ENCODE results near the gene HAGH. TPM values are rescaled to one million over a fixed set of nuclear protein-coding genes. Genes with fewer than 3 reads are reported as not detected.

HAGH gene
- total and polyA plus RNA-seq, 10 of the 15 experiments (the other 5 are each of a cell fraction or from before 2014, with no cell fraction given), result 2.0 to 50.1 (median 22.4) TPM

- RAD21 ChIA-PET (ENCODE audit: unreplicated experiment), result no interaction called here
- WGBS (ENCODE audit: insufficient coverage, insufficient replicate concordance, low lambda C conversion rate, missing lambda C conversion rate), result 94% methylated on average over 33 of the region's 33 CpGs
- POLR2A ChIA-PET, result no interaction called here
Observed at GRCh38 chr16:1792836-1793577, 33.6 kb downstream of the HAGH start.

GRCh38 chr16:1791943-1792812 lies 34.4 kb downstream of the HAGH start:
- H3K4me2 ChIP-seq (ENCODE audit: control insufficient read depth, insufficient read depth), result no peak overlapping the region
- SMC1A ChIA-PET (ENCODE audit: uncharacterized antibody, unreplicated experiment), result no interaction called here
- H3K79me2 ChIP-seq (ENCODE audit: control insufficient read depth, insufficient read depth, low read length), result no peaks in the 10 kb centered on the region; the same call in 1 of the 2 replicates
- ATAC-seq (no peak), DNase-seq (ENCODE audit: low read depth, low spot score) (no peak), FAIRE-seq (no peak)
- H3K4me3 ChIP-seq, result no peak overlapping the region
- H2AFZ ChIP-seq (ENCODE audit: control insufficient read depth, low read depth, low read length), result no peak overlapping the region
- no peaks in the 10 kb centered on the region for H3K9me3 ChIP-seq (replicated peaks; ENCODE audit: control insufficient read depth, insufficient read depth, low read length)
- intact Hi-C loops (cut with micrococcal nuclease; ENCODE audit: unreplicated experiment), result no loop called here
- H3K9ac ChIP-seq (ENCODE audit: control insufficient read depth, insufficient read depth, low read length), result no peak overlapping the region
- 94% methylated on average over 42 of the region's 59 CpGs for WGBS (ENCODE audit: insufficient coverage, insufficient replicate concordance, low lambda C conversion rate, missing lambda C conversion rate)
- no peaks in the 10 kb centered on the region for H3K4me1 ChIP-seq (ENCODE audit: control insufficient read depth, insufficient read depth, low read length)
- BruUV-seq (replicated peaks), result no TSS peak
- H3K27ac ChIP-seq (ENCODE audit: control insufficient read depth, insufficient read depth), result no peak overlapping the region
- CTCF ChIA-PET, result no interaction called here
- in situ Hi-C loops (cut with MboI), result no loop called here
- peaks cover 0 to 9% of the 10 kb centered on the region in 2 experiments; a peak in 3 of 4 replicates for H3K36me3 ChIP-seq (ENCODE audit: control insufficient read depth in 2 of 2, insufficient read depth in 2 of 2, low read length in 1 of 2)
- POLR2A ChIA-PET, result interaction anchor here (1.0 kb wide), 1 partner anchor 14 kb away, joined by 4 read pairs; no protein-coding TSS in a partner anchor
- RAD21 ChIA-PET (ENCODE audit: unreplicated experiment), result no interaction called here
- TF ChIP-seq POLR2A (IDR thresholded peaks at IDR 0.05; ENCODE audit: low read depth, low read length) (peak; percentile 38; the same call in 1 of the 2 replicates), JUND (IDR thresholded peaks at IDR 0.05; ENCODE audit: low read depth, low read length) (no peak)
- no peaks in the 10 kb centered on the region for H4K20me1 ChIP-seq (ENCODE audit: control insufficient read depth, insufficient read depth)
- H3K27me3 ChIP-seq (replicated peaks in 1 of 2; ENCODE audit: control insufficient read depth in 2 of 2, insufficient read depth in 2 of 2, low read length in 1 of 2), result no peaks in the 10 kb centered on the region

More at GRCh38 chr16:1792836-1793577, 33.6 kb downstream of the HAGH start:
- CTCF ChIA-PET, result no interaction called here
- SMC1A ChIA-PET (ENCODE audit: uncharacterized antibody, unreplicated experiment), result no interaction called here
- intact Hi-C loops (cut with micrococcal nuclease; ENCODE audit: unreplicated experiment), result no loop called here
- ATAC-seq (no peak), FAIRE-seq (no peak), DNase-seq (ENCODE audit: low read depth, low spot score) (no peak)
- no TSS peak for BruUV-seq (replicated peaks)
- Histone ChIP-seq H3K9ac (ENCODE audit: control insufficient read depth, insufficient read depth, low read length) (no peak overlapping the region), H3K27ac (ENCODE audit: control insufficient read depth, insufficient read depth) (no peak overlapping the region), H3K4me1 (ENCODE audit: control insufficient read depth, insufficient read depth, low read length) (no peaks in the 10 kb centered on the region), H4K20me1 (ENCODE audit: control insufficient read depth, insufficient read depth) (no peaks in the 10 kb centered on the region), H3K36me3 (ENCODE audit: control insufficient read depth in 2 of 2, insufficient read depth in 2 of 2, low read length in 1 of 2) (peaks cover 0 to 7% of the 10 kb centered on the region in 2 experiments; a peak in 3 of 4 replicates), H3K27me3 (replicated peaks in 1 of 2; ENCODE audit: control insufficient read depth in 2 of 2, insufficient read depth in 2 of 2, low read length in 1 of 2) (no peaks in the 10 kb centered on the region), H3K4me3 (no peak overlapping the region), H3K79me2 (ENCODE audit: control insufficient read depth, insufficient read depth, low read length) (no peaks in the 10 kb centered on the region), H3K4me2 (ENCODE audit: control insufficient read depth, insufficient read depth) (no peak overlapping the region), H3K9me3 (replicated peaks; ENCODE audit: control insufficient read depth, insufficient read depth, low read length) (no peaks in the 10 kb centered on the region; the same call in 2 of the 3 replicates), H2AFZ (ENCODE audit: control insufficient read depth, low read depth, low read length) (no peak overlapping the region)
- in situ Hi-C loops (cut with MboI), result no loop called here
- no peak for TF ChIP-seq POU2F2 (IDR thresholded peaks at IDR 0.05; ENCODE audit: borderline replicate concordance, low read depth, low read length)
- TF ChIP-seq TCF12 (IDR thresholded peaks at IDR 0.05; ENCODE audit: low read depth, low read length), result no peak
- TF ChIP-seq GABPA (IDR thresholded peaks at IDR 0.05; ENCODE audit: low read depth), result no peak
- no peak for TF ChIP-seq KDM1A (IDR thresholded peaks at IDR 0.05; ENCODE audit: borderline replicate concordance)
- TF ChIP-seq SMC3 (IDR thresholded peaks at IDR 0.05; ENCODE audit: borderline replicate concordance, low read length), result no peak
- no peak for TF ChIP-seq SREBF2 (IDR thresholded peaks at IDR 0.05; ENCODE audit: low read length)
